HEK293 (cell line): ENCODE results near the gene NMD3.

Experiments used
- CTCF ChIA-PET: fragments of 350-600 bp; formaldehyde crosslinking; extraction: SDS; loops from one replicate; lab custom pipeline; 2021; ENCODE audit warnings: antibody characterized with exemption; lab: Yijun Ruan, JAX
- POLR2A ChIA-PET: fragments of 300-600 bp; formaldehyde crosslinking; extraction: SDS; loops from one replicate; lab custom pipeline; 2020; ENCODE audit warnings: antibody characterized with exemption, inconsistent platforms; lab: Yijun Ruan, JAX
- H3K27ac ChIP-seq: fragments of 200-500 bp; sonication (Bioruptor generic); 2 replicates; pipeline ENCODE4 v1.5.1; 2014; ENCODE audit warnings: low read depth, low read length, control low read depth, inconsistent platforms; ENCODE audit errors: extremely low read depth
- H3K36me3 ChIP-seq, 2 experiments: fragments of 200-500 bp in 1 of 2; sonication (Bioruptor generic) in 1 of 2; 1 replicate in 1 of 2; 2 replicates in 1 of 2; pipeline ENCODE4 v1.5.1; 2014 to 2017; ENCODE audit warnings: inconsistent platforms in 2 of 2, low read length in 2 of 2; ENCODE audit not compliant: control insufficient read depth in 2 of 2, insufficient read depth in 1 of 2
- H3K4me1 ChIP-seq: fragments of 200-500 bp; sonication (Bioruptor generic); 2 replicates; pipeline ENCODE4 v1.5.1; 2014; ENCODE audit warnings: mild to moderate bottlenecking, low read length, inconsistent platforms; ENCODE audit not compliant: control insufficient read depth, insufficient read depth
- H3K4me3 ChIP-seq: 2 replicates; pipeline ENCODE4 v1.5.1; 2011; ENCODE audit warnings: low read depth, mild to moderate bottlenecking, control low read depth, low read length, moderate library complexity
- H3K9me3 ChIP-seq: fragments of 200-500 bp; sonication (Bioruptor generic); 2 replicates; pipeline ENCODE4 v1.5.1; 2014; ENCODE audit warnings: low read depth, low read length, inconsistent platforms; ENCODE audit not compliant: control insufficient read depth, insufficient read depth
- ATF2 ChIP-seq: fragments of 450-650 bp; formaldehyde crosslinking; IDR thresholded peaks from 2 replicates; pipeline ENCODE4 v1.5.1; 2016; ENCODE audit warnings: missing biosample characterization, missing genetic modification characterization, low read depth
- INSM2 ChIP-seq: fragments of 450-650 bp; formaldehyde crosslinking; IDR thresholded peaks from 2 replicates; pipeline ENCODE4 v1.5.1; 2016; ENCODE audit warnings: missing biosample characterization, missing genetic modification characterization
- MZF1 ChIP-seq: fragments of 450-650 bp; formaldehyde crosslinking; IDR thresholded peaks from 2 replicates; pipeline ENCODE4 v1.5.1; 2017; ENCODE audit warnings: missing biosample characterization, missing genetic modification characterization, borderline replicate concordance
- PATZ1 ChIP-seq: fragments of 450-650 bp; formaldehyde crosslinking; IDR thresholded peaks from 2 replicates; pipeline ENCODE4 v1.5.1; 2016; ENCODE audit warnings: missing biosample characterization, missing genetic modification characterization
- ZBTB11 ChIP-seq: fragments of 450-650 bp; formaldehyde crosslinking; conservative IDR thresholded peaks from 2 replicates; pipeline ENCODE4 v1.5.1; 2016; ENCODE audit warnings: low read depth, missing biosample characterization, missing genetic modification characterization
- ZBTB49 ChIP-seq: fragments of 450-650 bp; formaldehyde crosslinking; IDR thresholded peaks from 2 replicates; pipeline ENCODE4 v1.5.1; 2016; ENCODE audit warnings: missing biosample characterization, missing genetic modification characterization, low read depth
- ZFP69B ChIP-seq: fragments of 450-650 bp; formaldehyde crosslinking; IDR thresholded peaks from 2 replicates; pipeline ENCODE4 v1.5.1; 2016; ENCODE audit warnings: missing biosample characterization, missing genetic modification characterization
- ZNF112 ChIP-seq: fragments of 450-650 bp; formaldehyde crosslinking; IDR thresholded peaks from 2 replicates; pipeline ENCODE4 v1.5.0; 2017; ENCODE audit warnings: missing biosample characterization, missing genetic modification characterization
- ZNF157 ChIP-seq: fragments of 450-650 bp; formaldehyde crosslinking; IDR thresholded peaks from 2 replicates; pipeline ENCODE4 v1.5.1; 2016; ENCODE audit warnings: missing biosample characterization, missing genetic modification characterization
- ZNF16 ChIP-seq: fragments of 450-650 bp; formaldehyde crosslinking; IDR thresholded peaks from 2 replicates; pipeline ENCODE4 v1.5.1; 2016; ENCODE audit warnings: low read depth, missing biosample characterization, missing genetic modification characterization
- ZNF211 ChIP-seq: fragments of 450-650 bp; formaldehyde crosslinking; IDR thresholded peaks from 2 replicates; pipeline ENCODE4 v1.5.1; 2016; ENCODE audit warnings: low read depth, missing biosample characterization, missing genetic modification characterization
- ZNF24 ChIP-seq: fragments of 450-650 bp; formaldehyde crosslinking; IDR thresholded peaks from 2 replicates; pipeline ENCODE4 v1.5.1; 2016; ENCODE audit warnings: missing biosample characterization, missing genetic modification characterization
- ZNF423 ChIP-seq: fragments of 450-650 bp; formaldehyde crosslinking; IDR thresholded peaks from 2 replicates; pipeline ENCODE4 v1.5.1; 2016; ENCODE audit warnings: missing biosample characterization, missing genetic modification characterization
- ZNF473 ChIP-seq: fragments of 450-650 bp; formaldehyde crosslinking; IDR thresholded peaks from 2 replicates; pipeline ENCODE4 v1.5.1; 2017; ENCODE audit warnings: missing biosample characterization, missing genetic modification characterization
- ZNF488 ChIP-seq: fragments of 450-650 bp; formaldehyde crosslinking; IDR thresholded peaks from 2 replicates; pipeline ENCODE4 v1.5.1; 2016; ENCODE audit warnings: missing biosample characterization, missing genetic modification characterization
- ZNF558 ChIP-seq: fragments of 450-650 bp; formaldehyde crosslinking; IDR thresholded peaks from 2 replicates; pipeline ENCODE4 v1.5.1; 2016; ENCODE audit warnings: missing biosample characterization, missing genetic modification characterization
- ZNF580 ChIP-seq: fragments of 450-650 bp; formaldehyde crosslinking; IDR thresholded peaks from 2 replicates; pipeline ENCODE4 v1.5.1; 2016; ENCODE audit warnings: missing biosample characterization, missing genetic modification characterization
- ZNF645 ChIP-seq: fragments of 450-650 bp; formaldehyde crosslinking; IDR thresholded peaks from 2 replicates; pipeline ENCODE4; 2016; ENCODE audit warnings: missing biosample characterization, missing genetic modification characterization
- ZNF843 ChIP-seq: fragments of 450-650 bp; formaldehyde crosslinking; IDR thresholded peaks from 2 replicates; pipeline ENCODE4 v1.5.1; 2016; ENCODE audit warnings: missing biosample characterization, missing genetic modification characterization
- ZXDB ChIP-seq: fragments of 450-650 bp; formaldehyde crosslinking; IDR thresholded peaks from 2 replicates; pipeline ENCODE4 v1.5.1; 2016; ENCODE audit warnings: missing biosample characterization, missing genetic modification characterization

Gene NMD3

GRCh38 chr3:161254861-161255260, 33.8 kb downstream of the NMD3 start:
- POLR2A ChIA-PET = no interaction called here
- no peaks in the 10 kb centered on the region for H3K9me3 ChIP-seq
- H3K4me3 ChIP-seq = no peak overlapping the region
- H3K4me1 ChIP-seq = no peaks in the 10 kb centered on the region
- CTCF ChIA-PET = no interaction called here
- H3K27ac ChIP-seq = no peak overlapping the region
- peaks cover 16 to 58% of the 10 kb centered on the region in 2 experiments for H3K36me3 ChIP-seq
- TF ChIP-seq INSM2 (tag by site-specific recombination) = no peak
- no peak for TF ChIP-seq ZNF211 (tag by site-specific recombination)
- no peak for TF ChIP-seq ATF2 (tag by site-specific recombination)
- TF ChIP-seq ZNF112 = no peak
- no peak for TF ChIP-seq ZNF423 (tag by site-specific recombination)

- CTCF ChIA-PET = interaction anchor here (0.6 kb wide), 1 partner anchor 10 kb away, joined by 3 read pairs; no protein-coding TSS in a partner anchor
- Histone ChIP-seq H3K4me3 (no peak overlapping the region), H3K9me3 (no peaks in the 10 kb centered on the region), H3K36me3 (peaks cover 4 to 14% of the 10 kb centered on the region in 2 experiments; a peak in 2 of 3 replicates), H3K4me1 (no peaks in the 10 kb centered on the region), H3K27ac (no peak overlapping the region)
- POLR2A ChIA-PET = no interaction called here
- TF ChIP-seq ZNF558 (tag by site-specific recombination) (no peak), ZBTB49 (tag by site-specific recombination) (no peak), ZFP69B (no peak), ZNF16 (no peak), ZBTB11 (tag by site-specific recombination) (no peak), ZNF843 (tag by site-specific recombination) (no peak), MZF1 (tag by site-specific recombination) (no peak), ZNF157 (tag by site-specific recombination) (no peak), PATZ1 (tag by site-specific recombination) (no peak), ZNF580 (no peak), ZNF24 (tag by site-specific recombination) (no peak), ZNF488 (tag by site-specific recombination) (no peak), ZXDB (no peak), ZNF473 (no peak), ZNF645 (tag by site-specific recombination) (no peak)
These were observed 41.9 kb downstream of the NMD3 start for GRCh38 chr3:161263057-161263456.
